Hair follicular keratinocyte (primary cell): ENCODE results near the gene GGT6. TPM values are rescaled to one million over a fixed set of nuclear protein-coding genes. Genes with fewer than 3 reads are reported as not detected.

ENCODE experiments used
- total RNA-seq: library from RNA; depleted of rRNA; stranded (reverse); fragments of >200 nt; gene quantifications from 2 replicates; pipeline ENCODE4 v1.2.3, GENCODE V29; 2015

The GGT6 gene
- total RNA-seq = 0.08 TPM in 2 replicates

GRCh38 chr17:4560421-4560820, at the start of gene GGT6:
Gene GGT6, minus strand, starts transcription at chr17:4560577. Its CDS starts 56 bp downstream, at chr17:4560521.

GRCh38 chr17:4584101-4584916, 23.9 kb upstream of the GGT6 start, which contains the start of gene SMTNL2:
Gene SMTNL2, plus strand, starts transcription at chr17:4584529. Its CDS starts 77 bp downstream, at chr17:4584606.

DNA sequence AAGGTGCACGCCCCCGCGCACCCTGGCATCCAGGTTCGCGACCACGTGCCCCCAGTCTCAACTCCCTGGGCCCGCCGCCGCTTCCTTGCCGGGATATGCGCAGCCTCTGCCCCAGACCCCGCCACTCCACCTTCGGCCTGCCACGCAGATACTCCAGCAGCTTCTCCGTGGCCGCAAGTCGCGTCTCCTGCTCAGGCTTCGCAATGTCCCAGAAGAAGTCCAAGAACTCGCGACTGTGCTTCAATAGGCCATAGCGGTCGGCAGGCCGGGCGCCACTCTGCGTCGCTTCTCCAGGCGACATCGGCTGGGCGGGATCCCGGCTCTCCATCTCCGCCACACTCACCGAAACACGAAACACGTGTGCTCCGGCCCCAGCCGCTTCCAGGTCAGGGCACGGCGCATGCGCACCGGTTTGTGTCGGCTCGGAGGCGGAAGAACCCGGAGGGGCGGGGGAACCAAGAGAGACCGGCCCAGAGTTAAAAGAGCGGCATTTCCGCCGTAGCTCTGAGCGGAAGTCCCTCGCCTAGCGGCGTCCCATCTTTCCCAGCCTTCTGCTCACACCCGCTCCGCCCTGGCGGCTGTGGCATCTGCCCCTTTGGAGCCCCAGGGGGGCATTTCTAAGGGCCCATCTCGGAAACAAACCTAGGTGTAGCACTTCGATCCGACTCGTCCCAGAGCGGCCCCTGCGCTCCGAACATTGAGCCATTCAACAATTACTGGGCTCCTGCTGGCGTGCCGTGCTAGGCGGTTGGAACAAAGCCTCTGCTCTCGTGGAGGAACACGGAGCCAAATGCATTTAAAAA, 5.2 kb downstream of the GGT6 start, which contains the start of gene MYBBP1A:
TSS of gene MYBBP1A (minus strand) at position 388 of the 803 bp plus-strand sequence. CDS start at position 328, 60 bp downstream.

Other genes starting within 250 kb of the GGT6 start
- gene UBE2G1, start 193.9 kb downstream of the GGT6 start, total RNA-seq = 53.8 and 58.3 TPM in 2 replicates
- gene SPNS3, start 126.6 kb downstream of the GGT6 start, total RNA-seq = 0.04 and 0.23 TPM in 2 replicates
- gene SPNS2, start 61.7 kb downstream of the GGT6 start, total RNA-seq = 0.08 TPM in 1 of 2 replicates, not detected in the other
- 70.3 and 99.9 TPM in 2 replicates for gene MYBBP1A, start 5.2 kb downstream of the GGT6 start, total RNA-seq
- gene SMTNL2, start 24.0 kb upstream of the GGT6 start, total RNA-seq = not detected in 2 replicates
- gene ALOX15, start 81.1 kb upstream of the GGT6 start, total RNA-seq = not detected in 2 replicates
- gene PELP1, start 143.6 kb upstream of the GGT6 start, total RNA-seq = 21.2 and 40.7 TPM in 2 replicates
- gene ARRB2, start 150.1 kb upstream of the GGT6 start, total RNA-seq = 10.9 and 13.2 TPM in 2 replicates
- gene MED11, start 170.9 kb upstream of the GGT6 start, total RNA-seq = 26.4 and 40.1 TPM in 2 replicates
- gene ZMYND15, start 179.3 kb upstream of the GGT6 start, total RNA-seq = 0.08 and 0.11 TPM in 2 replicates
- gene CXCL16, start 179.4 kb upstream of the GGT6 start, total RNA-seq = 1.9 and 14.8 TPM in 2 replicates
- gene TM4SF5, start 211.3 kb upstream of the GGT6 start, total RNA-seq = not detected in 2 replicates
- 0.31 TPM in 1 of 2 replicates, not detected in the other for gene VMO1, start 225.8 kb upstream of the GGT6 start, total RNA-seq
- not detected in 2 replicates for gene GLTPD2, start 228.4 kb upstream of the GGT6 start, total RNA-seq
- 272 and 338 TPM in 2 replicates for gene PSMB6, start 235.6 kb upstream of the GGT6 start, total RNA-seq
- 19.6 and 23.9 TPM in 2 replicates for gene PLD2, start 246.6 kb upstream of the GGT6 start, total RNA-seq